A549 (cell line): ENCODE data around the gene TOMM40. TPM values are rescaled to one million over a fixed set of nuclear protein-coding genes. Genes with fewer than 3 reads are reported as not detected.
"Not testable (repeated sequence)": the region's sequence is repeated elsewhere in the genome, so short reads cannot be mapped to it uniquely, and the experiment has no call there.

ENCODE experiments used
- ATAC-seq, 2 experiments: fragments of 200-7000 bp in 1 of 2; fragments of >200 bp in 1 of 2; cut with Nextera tagmentation in 1 of 2; cut with Tn5 transposase in 1 of 2; 3 replicates each; pipeline versions ENCODE4 v1.8.0 to v1.9.1; 2018 to 2020; ENCODE audit warnings: mild to moderate bottlenecking in 1 of 2, moderate library complexity in 1 of 2
- CTCF ChIA-PET: fragments of 300-600 bp; sonication (Branson Sonifier 250); formaldehyde crosslinking; extraction: SDS; loops from one replicate; lab custom pipeline; 2021; ENCODE audit warnings: antibody characterized with exemption, inconsistent platforms; lab: Yijun Ruan, JAX
- POLR2A ChIA-PET: fragments of 350-600 bp; formaldehyde crosslinking; extraction: SDS; loops from one replicate; lab custom pipeline; 2021; ENCODE audit warnings: antibody characterized with exemption, inconsistent platforms; lab: Yijun Ruan, JAX
- DNase-seq, 2 experiments: peaks; one replicate each; pipeline versions ENCODE4 v3.0.0 to v3.0.0-alpha.2; 2011 to 2016; ENCODE audit warnings: low read depth in 1 of 2, low spot score in 1 of 2
- FAIRE-seq: peaks from 2 replicates; lab custom pipeline; 2011; peaks lifted over from hg19 to GRCh38; lab: Jason Lieb, UNC
- H3K27ac ChIP-seq, 2 experiments: fragments of >200 bp; sonication (Bioruptor Twin); formaldehyde crosslinking; 3 replicates each; pipeline ENCODE4 v1.5.1; 2016 to 2017
- H3K4me1 ChIP-seq: fragments of >200 bp; sonication (Bioruptor Twin); formaldehyde crosslinking; 3 replicates; pipeline ENCODE4 v1.6.1; 2016
- H3K4me2 ChIP-seq: fragments of >200 bp; sonication (Bioruptor Twin); formaldehyde crosslinking; 3 replicates; pipeline ENCODE4 v1.6.1; 2016
- H3K4me3 ChIP-seq: fragments of >200 bp; sonication (Bioruptor Twin); formaldehyde crosslinking; 3 replicates; pipeline ENCODE4 v1.5.1; 2016
- H3K9me3 ChIP-seq: fragments of >200 bp; sonication (Bioruptor Twin); formaldehyde crosslinking; 3 replicates; pipeline ENCODE4 v1.6.1; 2016
- ATOH8 ChIP-seq: fragments of 250-450 bp; sonication (Bioruptor Pico); IDR thresholded peaks from 2 replicates; pipeline ENCODE4 v1.5.0; 2020; ENCODE audit warnings: low read depth, mild to moderate bottlenecking, moderate library complexity
- BCL3 ChIP-seq: fragments of >200 bp; sonication (Bioruptor Twin); formaldehyde crosslinking; IDR thresholded peaks from 3 replicates; pipeline ENCODE4 v1.6.1; 2016
- CBX8 ChIP-seq: fragments of 200-600 bp; sonication (generic); IDR thresholded peaks from 2 replicates; pipeline ENCODE4 v1.6.1; 2016
- CHD2 ChIP-seq: fragments of 150-350 bp; IDR thresholded peaks from 2 replicates; pipeline ENCODE4 v1.6.1; 2014; ENCODE audit warnings: low read length; ENCODE audit not compliant: partially characterized antibody
- EHMT2 ChIP-seq: fragments of 200-600 bp; sonication (generic); IDR thresholded peaks from 2 replicates; pipeline ENCODE4 v1.6.1; 2016; ENCODE audit warnings: antibody characterized with exemption, low read depth, mild to moderate bottlenecking, moderate library complexity
- GATA3 ChIP-seq: IDR thresholded peaks from 2 replicates; pipeline ENCODE4 v1.6.1; 2012; ENCODE audit warnings: borderline replicate concordance
- HMGXB4 ChIP-seq: fragments of 250-450 bp; sonication (Bioruptor Pico); IDR thresholded peaks from 2 replicates; pipeline ENCODE4 v1.5.0; 2021; ENCODE audit warnings: mild to moderate bottlenecking, moderate library complexity, borderline replicate concordance
- HOXA7 ChIP-seq: fragments of 250-450 bp; sonication (Bioruptor Pico); IDR thresholded peaks from 2 replicates; pipeline ENCODE4 v1.5.0; 2020; ENCODE audit warnings: mild to moderate bottlenecking, moderate library complexity
- HOXB13 ChIP-seq: fragments of 250-450 bp; sonication (Bioruptor Pico); IDR thresholded peaks from 2 replicates; pipeline ENCODE4 v1.5.0; 2020; ENCODE audit warnings: low read depth, mild to moderate bottlenecking, moderate library complexity
- MAX ChIP-seq: IDR thresholded peaks from 2 replicates; pipeline ENCODE4 v1.6.1; 2012
- MAZ ChIP-seq: fragments of 150-350 bp; IDR thresholded peaks from 2 replicates; pipeline ENCODE4 v1.6.1; 2014; ENCODE audit warnings: antibody characterized with exemption, low read depth, low read length, borderline replicate concordance
- NPAS2 ChIP-seq: fragments of 250-450 bp; sonication (Bioruptor Pico); IDR thresholded peaks from 2 replicates; pipeline ENCODE4 v1.8.0; 2022; ENCODE audit warnings: mild to moderate bottlenecking, moderate library complexity, borderline replicate concordance
- NR3C1 ChIP-seq: fragments of >200 bp; sonication (Bioruptor Twin); formaldehyde crosslinking; IDR thresholded peaks from 3 replicates; pipeline ENCODE4 v1.6.1; 2017
- PHF8 ChIP-seq: fragments of 200-600 bp; sonication (generic); IDR thresholded peaks from 2 replicates; pipeline ENCODE4 v1.6.1; 2016; ENCODE audit warnings: low read depth, mild to moderate bottlenecking, antibody characterized with exemption, moderate library complexity, borderline replicate concordance
- RAD21 ChIP-seq, 2 experiments: fragments of >200 bp in 1 of 2; sonication (Bioruptor Twin) in 1 of 2; formaldehyde crosslinking in 1 of 2; IDR thresholded peaks in 1 of 2; conservative IDR thresholded peaks in 1 of 2; 2 replicates in 1 of 2; 3 replicates in 1 of 2; pipeline ENCODE4 v1.6.1; 2012 to 2018; ENCODE audit warnings: inconsistent platforms in 1 of 2
- RARB ChIP-seq: fragments of 250-450 bp; sonication (Bioruptor Pico); IDR thresholded peaks from 2 replicates; pipeline ENCODE4 v1.8.0; 2021; ENCODE audit warnings: mild to moderate bottlenecking, moderate library complexity
- RCOR1 ChIP-seq: fragments of 150-350 bp; IDR thresholded peaks from 2 replicates; pipeline ENCODE4 v1.6.1; 2014; ENCODE audit warnings: antibody characterized with exemption, low read length, low read depth
- RFX5 ChIP-seq: fragments of 450-650 bp; IDR thresholded peaks from 2 replicates; pipeline ENCODE4 v1.7.1; 2014; ENCODE audit warnings: antibody characterized with exemption, mild to moderate bottlenecking, moderate library complexity
- SMC3 ChIP-seq: fragments of >200 bp; sonication (Bioruptor Twin); formaldehyde crosslinking; IDR thresholded peaks from 3 replicates; pipeline ENCODE4 v1.6.1; 2018; ENCODE audit warnings: inconsistent platforms
- TFCP2L1 ChIP-seq: fragments of 250-450 bp; sonication (Bioruptor Pico); IDR thresholded peaks from 2 replicates; pipeline ENCODE4 v1.5.0; 2021; ENCODE audit warnings: mild to moderate bottlenecking
- TP53 ChIP-seq: fragments of 250-450 bp; sonication (Bioruptor Pico); IDR thresholded peaks from 2 replicates; pipeline ENCODE4 v1.5.0; 2021; ENCODE audit warnings: mild to moderate bottlenecking, moderate library complexity
- ZFP36 ChIP-seq: fragments of 450-650 bp; IDR thresholded peaks from 2 replicates; pipeline ENCODE4 v1.6.1; 2014; ENCODE audit warnings: borderline replicate concordance; ENCODE audit not compliant: partially characterized antibody
- WGBS: methylation state at CpG from one replicate; pipeline ENCODE4 v1.1.6; 2017; ENCODE audit errors: missing lambda C conversion rate; 5-methylcytosine and 5-hydroxymethylcytosine counted together
- polyA plus RNA-seq, 4 experiments: library from polyadenylated mRNA; depleted of rRNA in 3 of 4; stranded (reverse); fragments of >200 nt; fragmentation: RNase III in 1 of 4; extraction: RNeasy Plus Mini Kit Qiagen cat#74134 plus additional on column Dnase treatment in 1 of 4; gene quantifications; 2 replicates in 3 of 4; 3 replicates in 1 of 4; pipeline ENCODE4 v1.2.3, GENCODE V29; 2011 to 2017

The TOMM40 gene
- polyA plus RNA-seq, 2 of the 4 experiments (the other 2 are of a cell fraction), result 92.7 to 180 TPM

GRCh38 chr19:44879309-44880065 is 11.6 kb upstream of the TOMM40 start:
- Histone ChIP-seq H3K4me1 (no peaks in the 10 kb centered on the region), H3K4me3 (no peak overlapping the region), H3K9me3 (no peaks in the 10 kb centered on the region), H3K27ac (no peak overlapping the region), H3K4me2 (no peak overlapping the region)
- ChIA-PET POLR2A (no interaction called here), CTCF (interaction anchor here (0.9 to 1.8 kb wide), 4 partner anchors 9 to 155 kb away, joined by 3 to 5 read pairs (median 4); no protein-coding TSS in a partner anchor)
- TF ChIP-seq EHMT2 (no peak), ZFP36 (no peak), MAZ (no peak), GATA3 (no peak), RCOR1 (no peak), TFCP2L1 (CRISPR knock-in tag) (no peak), NR3C1 (no peak), TP53 (CRISPR knock-in tag) (no peak)
- ATAC-seq (no peak; a peak in 1 of 6 replicates), FAIRE-seq (no peak), DNase-seq (no peak)
- WGBS, result 82% methylated on average over 18 of the region's 18 CpGs

GRCh38 chr19:44882063-44882462 is 9.0 kb upstream of the TOMM40 start:
- ATAC-seq, result no peak
- Histone ChIP-seq H3K4me2 (no peak overlapping the region), H3K27ac (no peak overlapping the region), H3K4me3 (no peak overlapping the region), H3K9me3 (no peaks in the 10 kb centered on the region), H3K4me1 (no peaks in the 10 kb centered on the region)
- CTCF ChIA-PET, result interaction anchor here (1.0 to 2.1 kb wide), 3 partner anchors 22 to 227 kb away, joined by 3 to 4 read pairs (median 3); no protein-coding TSS in a partner anchor
- 90% methylated on average over 15 of the region's 15 CpGs for WGBS
- TF ChIP-seq RFX5, result no peak
- TF ChIP-seq CHD2, result no peak
- TF ChIP-seq HOXB13 (CRISPR knock-in tag), result no peak
- TF ChIP-seq HOXA7 (CRISPR knock-in tag), result no peak
- no peak for TF ChIP-seq ATOH8 (CRISPR knock-in tag)
- TF ChIP-seq RAD21 (conservative IDR thresholded peaks at IDR 0.05 in 1 of 2, IDR thresholded peaks at IDR 0.05 in 1 of 2), result no peak
- TF ChIP-seq HMGXB4 (CRISPR knock-in tag), result no peak
- no peak for TF ChIP-seq PHF8
- TF ChIP-seq RARB (CRISPR knock-in tag), result no peak
- TF ChIP-seq BCL3, result no peak
- TF ChIP-seq CBX8, result no peak
- TF ChIP-seq NPAS2 (CRISPR knock-in tag), result no peak
- TF ChIP-seq SMC3, result no peak
- no peak for TF ChIP-seq MAX
- no peak for DNase-seq
- POLR2A ChIA-PET, result no interaction called here
- FAIRE-seq, result no peak

GRCh38 chr19:44882619-44883397 is 8.2 kb upstream of the TOMM40 start:
- FAIRE-seq, H3K4me3 ChIP-seq, H3K27ac ChIP-seq, H3K4me1 ChIP-seq, H3K9me3 ChIP-seq, POLR2A ChIA-PET, H3K4me2 ChIP-seq, DNase-seq, ATAC-seq: not testable (repeated sequence)
- 90% methylated on average over 19 of the region's 19 CpGs for WGBS
- CTCF ChIA-PET, result interaction anchor here (1.2 to 4.2 kb wide), 6 partner anchors 9 to 99 kb away, joined by 3 to 37 read pairs (median 4); no protein-coding TSS in a partner anchor
